ENCODE measurements around the gene PIK3CB. TPM values are rescaled to one million over a fixed set of nuclear protein-coding genes. Genes with fewer than 3 reads are reported as not detected.

The PIK3CB gene
- total and polyA plus RNA-seq, 4 donors = 4.7 to 15.9 (median 11.1) TPM

DNA sequence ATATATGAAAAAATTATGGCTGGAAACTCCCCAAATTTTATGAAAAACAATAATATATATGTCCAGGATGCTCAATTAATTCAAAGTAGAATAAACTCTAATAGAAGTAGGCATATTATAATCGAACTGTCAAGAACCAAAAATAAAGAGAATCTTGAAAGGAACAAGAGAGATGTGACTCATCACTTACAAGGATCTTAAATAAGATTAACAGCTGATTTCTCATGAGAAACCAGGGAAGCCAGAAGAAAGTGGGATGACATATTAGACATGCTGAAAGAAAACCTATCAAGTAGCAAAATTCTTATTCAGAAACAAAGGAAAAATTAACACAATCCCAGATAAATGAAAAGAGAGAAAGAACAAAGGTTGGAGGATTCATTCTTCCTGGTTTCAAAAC lies 159.3 kb downstream of the PIK3CB start:
- Histone ChIP-seq H3K4me1 (ENCODE audit: control insufficient read depth in 4 of 4, insufficient read depth in 4 of 4, low read length in 3 of 4) (no peaks in the 10 kb centered on the region), H3K36me3 (ENCODE audit: control insufficient read depth in 4 of 4, insufficient read depth in 3 of 4, low read depth in 1 of 4, low read length in 3 of 4) (peaks cover 0 to 12% (median 6%) of the 10 kb centered on the region in 4 donors), H3K9ac (ENCODE audit: low read depth in 1 of 2, low read length in 2 of 2) (no peak overlapping the region), H3K9me3 (ENCODE audit: control insufficient read depth in 4 of 4, low read length in 3 of 4) (peaks cover 0 to 8% (median under 1%) of the 10 kb centered on the region in 4 donors), H3K4me3 (ENCODE audit: low read depth in 1 of 3, low read length in 3 of 3) (no peak overlapping the region), H3K27me3 (ENCODE audit: control insufficient read depth in 4 of 4, insufficient read depth in 4 of 4, low read length in 3 of 4) (no peaks in the 10 kb centered on the region), H3K27ac (ENCODE audit: low read depth in 1 of 2, low read length in 2 of 2) (no peak overlapping the region)
- TF ChIP-seq EGR1 (IDR thresholded peaks at IDR 0.05; ENCODE audit: low read depth in 2 of 2) (no peak), GABPA (IDR thresholded peaks at IDR 0.05 in 1 of 2, conservative IDR thresholded peaks at IDR 0.05 in 1 of 2) (no peak), HNF4G (IDR thresholded peaks at IDR 0.05) (no peak), TAF1 (conservative IDR thresholded peaks at IDR 0.05) (no peak)
- TF ChIP-seq, protein P1, sequence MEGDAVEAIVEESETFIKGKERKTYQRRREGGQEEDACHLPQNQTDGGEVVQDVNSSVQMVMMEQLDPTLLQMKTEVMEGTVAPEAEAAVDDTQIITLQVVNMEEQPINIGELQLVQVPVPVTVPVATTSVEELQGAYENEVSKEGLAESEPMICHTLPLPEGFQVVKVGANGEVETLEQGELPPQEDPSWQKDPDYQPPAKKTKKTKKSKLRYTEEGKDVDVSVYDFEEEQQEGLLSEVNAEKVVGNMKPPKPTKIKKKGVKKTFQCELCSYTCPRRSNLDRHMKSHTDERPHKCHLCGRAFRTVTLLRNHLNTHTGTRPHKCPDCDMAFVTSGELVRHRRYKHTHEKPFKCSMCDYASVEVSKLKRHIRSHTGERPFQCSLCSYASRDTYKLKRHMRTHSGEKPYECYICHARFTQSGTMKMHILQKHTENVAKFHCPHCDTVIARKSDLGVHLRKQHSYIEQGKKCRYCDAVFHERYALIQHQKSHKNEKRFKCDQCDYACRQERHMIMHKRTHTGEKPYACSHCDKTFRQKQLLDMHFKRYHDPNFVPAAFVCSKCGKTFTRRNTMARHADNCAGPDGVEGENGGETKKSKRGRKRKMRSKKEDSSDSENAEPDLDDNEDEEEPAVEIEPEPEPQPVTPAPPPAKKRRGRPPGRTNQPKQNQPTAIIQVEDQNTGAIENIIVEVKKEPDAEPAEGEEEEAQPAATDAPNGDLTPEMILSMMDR (IDR thresholded peaks at IDR 0.05; ENCODE audit: low read depth, low read length, missing input control) = no peak
- WGBS = 100% methylated on average over 1 of the region's 1 CpG
- no peak for DNase-seq (ENCODE audit: low spot score)

DNA sequence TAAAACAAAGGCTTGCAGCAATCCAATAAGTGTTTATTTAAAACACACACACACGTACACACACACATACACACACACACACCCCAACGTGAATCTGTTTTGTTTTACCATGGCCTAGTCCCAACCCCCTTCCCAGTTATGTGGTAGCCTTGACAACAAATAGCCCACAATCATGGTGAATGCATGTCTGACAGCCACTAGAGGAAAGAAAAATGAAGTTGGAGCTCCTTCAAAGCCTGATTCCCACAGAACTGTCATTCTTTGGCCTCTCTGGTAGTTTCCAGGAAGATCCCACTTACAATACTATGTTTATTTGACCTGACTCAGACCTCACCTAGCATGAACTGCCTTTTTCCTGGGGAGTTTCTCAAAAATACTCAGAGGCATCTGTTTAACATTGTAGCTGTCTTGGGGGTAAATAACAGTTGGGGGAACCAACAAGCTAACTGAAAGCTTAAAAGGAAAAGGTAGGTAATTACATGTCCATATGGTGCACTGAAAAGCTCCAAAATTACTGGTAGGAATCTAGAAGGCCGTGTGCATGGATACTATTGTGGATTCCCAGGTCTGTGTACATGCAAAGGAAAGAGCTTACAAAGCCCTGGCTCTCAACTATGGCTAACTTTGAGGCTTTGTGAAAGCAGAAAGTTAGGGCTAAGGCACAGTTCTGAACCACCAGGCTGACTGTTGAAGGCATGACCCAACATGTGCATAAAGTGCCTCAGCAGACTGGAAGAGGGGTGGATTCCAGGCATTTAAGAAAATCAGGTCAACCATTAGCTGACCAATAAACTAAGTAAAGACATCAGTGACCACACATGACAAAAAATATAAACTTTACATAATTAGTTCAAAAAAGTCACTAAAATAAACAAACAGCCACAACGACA lies 160.8 kb downstream of the PIK3CB start:
- TF ChIP-seq SP1 (IDR thresholded peaks at IDR 0.05) (no peak), TAF1 (conservative IDR thresholded peaks at IDR 0.05) (no peak), FOXA2 (IDR thresholded peaks at IDR 0.05) (no peak), JUND (IDR thresholded peaks at IDR 0.05) (no peak), EGR1 (IDR thresholded peaks at IDR 0.05; ENCODE audit: low read depth in 2 of 2) (no peak), RXRA (IDR thresholded peaks at IDR 0.05) (no peak), NR2F2 (IDR thresholded peaks at IDR 0.05) (no peak), YY1 (IDR thresholded peaks at IDR 0.05) (no peak), FOXA1 (IDR thresholded peaks at IDR 0.05) (no peak), RAD21 (IDR thresholded peaks at IDR 0.05) (no peak)
- TF ChIP-seq, protein P2, sequence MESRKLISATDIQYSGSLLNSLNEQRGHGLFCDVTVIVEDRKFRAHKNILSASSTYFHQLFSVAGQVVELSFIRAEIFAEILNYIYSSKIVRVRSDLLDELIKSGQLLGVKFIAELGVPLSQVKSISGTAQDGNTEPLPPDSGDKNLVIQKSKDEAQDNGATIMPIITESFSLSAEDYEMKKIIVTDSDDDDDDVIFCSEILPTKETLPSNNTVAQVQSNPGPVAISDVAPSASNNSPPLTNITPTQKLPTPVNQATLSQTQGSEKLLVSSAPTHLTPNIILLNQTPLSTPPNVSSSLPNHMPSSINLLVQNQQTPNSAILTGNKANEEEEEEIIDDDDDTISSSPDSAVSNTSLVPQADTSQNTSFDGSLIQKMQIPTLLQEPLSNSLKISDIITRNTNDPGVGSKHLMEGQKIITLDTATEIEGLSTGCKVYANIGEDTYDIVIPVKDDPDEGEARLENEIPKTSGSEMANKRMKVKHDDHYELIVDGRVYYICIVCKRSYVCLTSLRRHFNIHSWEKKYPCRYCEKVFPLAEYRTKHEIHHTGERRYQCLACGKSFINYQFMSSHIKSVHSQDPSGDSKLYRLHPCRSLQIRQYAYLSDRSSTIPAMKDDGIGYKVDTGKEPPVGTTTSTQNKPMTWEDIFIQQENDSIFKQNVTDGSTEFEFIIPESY (IDR thresholded peaks at IDR 0.05) = no peak
- TF ChIP-seq, protein P3, sequence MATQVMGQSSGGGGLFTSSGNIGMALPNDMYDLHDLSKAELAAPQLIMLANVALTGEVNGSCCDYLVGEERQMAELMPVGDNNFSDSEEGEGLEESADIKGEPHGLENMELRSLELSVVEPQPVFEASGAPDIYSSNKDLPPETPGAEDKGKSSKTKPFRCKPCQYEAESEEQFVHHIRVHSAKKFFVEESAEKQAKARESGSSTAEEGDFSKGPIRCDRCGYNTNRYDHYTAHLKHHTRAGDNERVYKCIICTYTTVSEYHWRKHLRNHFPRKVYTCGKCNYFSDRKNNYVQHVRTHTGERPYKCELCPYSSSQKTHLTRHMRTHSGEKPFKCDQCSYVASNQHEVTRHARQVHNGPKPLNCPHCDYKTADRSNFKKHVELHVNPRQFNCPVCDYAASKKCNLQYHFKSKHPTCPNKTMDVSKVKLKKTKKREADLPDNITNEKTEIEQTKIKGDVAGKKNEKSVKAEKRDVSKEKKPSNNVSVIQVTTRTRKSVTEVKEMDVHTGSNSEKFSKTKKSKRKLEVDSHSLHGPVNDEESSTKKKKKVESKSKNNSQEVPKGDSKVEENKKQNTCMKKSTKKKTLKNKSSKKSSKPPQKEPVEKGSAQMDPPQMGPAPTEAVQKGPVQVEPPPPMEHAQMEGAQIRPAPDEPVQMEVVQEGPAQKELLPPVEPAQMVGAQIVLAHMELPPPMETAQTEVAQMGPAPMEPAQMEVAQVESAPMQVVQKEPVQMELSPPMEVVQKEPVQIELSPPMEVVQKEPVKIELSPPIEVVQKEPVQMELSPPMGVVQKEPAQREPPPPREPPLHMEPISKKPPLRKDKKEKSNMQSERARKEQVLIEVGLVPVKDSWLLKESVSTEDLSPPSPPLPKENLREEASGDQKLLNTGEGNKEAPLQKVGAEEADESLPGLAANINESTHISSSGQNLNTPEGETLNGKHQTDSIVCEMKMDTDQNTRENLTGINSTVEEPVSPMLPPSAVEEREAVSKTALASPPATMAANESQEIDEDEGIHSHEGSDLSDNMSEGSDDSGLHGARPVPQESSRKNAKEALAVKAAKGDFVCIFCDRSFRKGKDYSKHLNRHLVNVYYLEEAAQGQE (IDR thresholded peaks at IDR 0.05) = no peak
- TF ChIP-seq, protein P4, sequence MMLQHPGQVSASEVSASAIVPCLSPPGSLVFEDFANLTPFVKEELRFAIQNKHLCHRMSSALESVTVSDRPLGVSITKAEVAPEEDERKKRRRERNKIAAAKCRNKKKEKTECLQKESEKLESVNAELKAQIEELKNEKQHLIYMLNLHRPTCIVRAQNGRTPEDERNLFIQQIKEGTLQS (IDR thresholded peaks at IDR 0.05) = no peak
- TF ChIP-seq, protein P1 (IDR thresholded peaks at IDR 0.05; ENCODE audit: low read depth, low read length, missing input control) = no peak
- Histone ChIP-seq H3K27ac (ENCODE audit: low read depth in 1 of 2, low read length in 2 of 2) (no peak overlapping the region), H3K9ac (ENCODE audit: low read depth in 1 of 2, low read length in 2 of 2) (no peak overlapping the region), H3K36me3 (ENCODE audit: control insufficient read depth in 4 of 4, insufficient read depth in 3 of 4, low read depth in 1 of 4, low read length in 3 of 4) (peaks cover 0 to 12% (median 6%) of the 10 kb centered on the region in 4 donors), H3K4me1 (ENCODE audit: control insufficient read depth in 4 of 4, insufficient read depth in 4 of 4, low read length in 3 of 4) (peaks cover 0 to 2% (median under 1%) of the 10 kb centered on the region in 4 donors), H3K27me3 (ENCODE audit: control insufficient read depth in 4 of 4, insufficient read depth in 4 of 4, low read length in 3 of 4) (no peaks in the 10 kb centered on the region), H3K9me3 (ENCODE audit: control insufficient read depth in 4 of 4, low read length in 3 of 4) (peaks cover 0 to 8% (median under 1%) of the 10 kb centered on the region in 4 donors), H3K4me3 (ENCODE audit: low read depth in 1 of 3, low read length in 3 of 3) (no peak overlapping the region)
- WGBS = 78% methylated on average over 4 of the region's 4 CpGs
- DNase-seq (ENCODE audit: low spot score) = no peak

Measured in liver (tissue), 9 donors.